HepG2 (cell line): ENCODE measurements around the gene ITPRIPL1. TPM values are rescaled to one million over a fixed set of nuclear protein-coding genes. Genes with fewer than 3 reads are reported as not detected.

Experiments
- AHR ChIP-seq: IDR thresholded peaks from 2 replicates; pipeline ENCODE4 v1.6.1; 2018; ENCODE audit warnings: missing genetic modification reagents, missing compliant biosample characterization
- FOXK1 ChIP-seq: sonication (generic); formaldehyde crosslinking; IDR thresholded peaks from 2 replicates; pipeline ENCODE4 v1.4.0; 2020; ENCODE audit warnings: low read depth, missing genetic modification reagents, borderline replicate concordance
- GABPA ChIP-seq, 2 experiments: IDR thresholded peaks; 2 replicates each; pipeline ENCODE4 v1.6.1; 2011 to 2016; ENCODE audit warnings: low read depth in 2 of 2, low read length in 1 of 2, missing biosample characterization in 1 of 2, missing genetic modification characterization in 1 of 2
- KDM5A ChIP-seq: fragments of 200-600 bp; sonication (generic); IDR thresholded peaks from 2 replicates; pipeline ENCODE4 v1.7.0; 2018; ENCODE audit warnings: antibody characterized with exemption, mild to moderate bottlenecking, low read length, borderline replicate concordance
- MAFF ChIP-seq: IDR thresholded peaks from 2 replicates; pipeline ENCODE4 v1.6.1; 2011; ENCODE audit warnings: low read depth, low read length, improper control_type of control experiment
- MEF2D ChIP-seq: sonication (generic); formaldehyde crosslinking; IDR thresholded peaks from 2 replicates; pipeline ENCODE4 v1.5.1; 2020; ENCODE audit warnings: mild to moderate bottlenecking, missing genetic modification reagents
- NKX3-1 ChIP-seq: sonication (generic); formaldehyde crosslinking; IDR thresholded peaks from 2 replicates; pipeline ENCODE4 v1.5.0; 2020; ENCODE audit warnings: missing genetic modification reagents
- NR2F2 ChIP-seq: IDR thresholded peaks from 2 replicates; pipeline ENCODE4 v1.6.1; 2012; ENCODE audit warnings: low read depth, inconsistent platforms, borderline replicate concordance
- POLR2A ChIP-seq, 2 experiments: IDR thresholded peaks; 2 replicates each; pipeline ENCODE4 v1.6.1; 2011; ENCODE audit warnings: low read depth in 2 of 2, low read length in 2 of 2, mild to moderate bottlenecking in 1 of 2, moderate library complexity in 1 of 2; ENCODE audit not compliant: insufficient read depth in 1 of 2
- RARA ChIP-seq: IDR thresholded peaks from 2 replicates; pipeline ENCODE4 v1.6.1; 2016; ENCODE audit warnings: missing genetic modification reagents, missing compliant biosample characterization
- RFX3 ChIP-seq: IDR thresholded peaks from 2 replicates; pipeline ENCODE4 v1.6.1; 2016; ENCODE audit warnings: missing biosample characterization, missing genetic modification reagents
- SMAD3 ChIP-seq: sonication (generic); formaldehyde crosslinking; IDR thresholded peaks from 2 replicates; pipeline ENCODE4 v1.4.0; 2020; ENCODE audit warnings: missing genetic modification reagents
- TBX3 ChIP-seq: fragments of 450-650 bp; IDR thresholded peaks from 2 replicates; pipeline ENCODE4 v1.6.1; 2017; ENCODE audit warnings: antibody characterized with exemption, mild to moderate bottlenecking, inconsistent platforms, borderline replicate concordance
- ZNF24 ChIP-seq: fragments of 450-650 bp; IDR thresholded peaks from 2 replicates; pipeline ENCODE4 v1.6.1; 2017; ENCODE audit warnings: antibody characterized with exemption, mild to moderate bottlenecking
- ZNF441 ChIP-seq: sonication (generic); formaldehyde crosslinking; IDR thresholded peaks from 2 replicates; pipeline ENCODE4 v1.7.0; 2021; ENCODE audit warnings: missing genetic modification reagents, borderline replicate concordance
- ZNF501 ChIP-seq: sonication (generic); formaldehyde crosslinking; IDR thresholded peaks from 2 replicates; pipeline ENCODE4 v1.5.1; 2020; ENCODE audit warnings: mild to moderate bottlenecking, moderate library complexity, missing genetic modification reagents
- ZNF761 ChIP-seq: sonication (generic); formaldehyde crosslinking; conservative IDR thresholded peaks from 2 replicates; pipeline ENCODE4 v1.4.0; 2020; ENCODE audit warnings: mild to moderate bottlenecking, missing genetic modification reagents
- ZNF841 ChIP-seq: sonication (generic); formaldehyde crosslinking; IDR thresholded peaks from 2 replicates; pipeline ENCODE4 v1.8.1; 2023; ENCODE audit warnings: missing genetic modification reagents, borderline replicate concordance
- ZNF878 ChIP-seq: sonication (generic); formaldehyde crosslinking; IDR thresholded peaks from 2 replicates; pipeline ENCODE4 v1.8.1; 2023; ENCODE audit warnings: mild to moderate bottlenecking, missing genetic modification reagents, moderate library complexity
- polyA plus RNA-seq, 8 experiments: library from polyadenylated mRNA; depleted of rRNA in 3 of 8; stranded (reverse) in 7 of 8; unstranded in 1 of 8; fragments of >200 nt; fragmentation: Illumina TruSeq in 4 of 8; extraction: Trizol in 4 of 8; gene quantifications; 2 replicates each; pipeline versions ENCODE4 v1.2.1 to v1.2.3, GENCODE V29; 2011 to 2016; ENCODE audit warnings: low read depth in 4 of 8, missing spikeins in 1 of 8, mixed read lengths in 1 of 8; ENCODE audit not compliant: insufficient read depth in 1 of 8
- total RNA-seq, 5 experiments: library from RNA; depleted of rRNA; stranded (reverse); fragments of >200 nt; fragmentation: Illumina TruSeq; extraction: Trizol; gene quantifications; 2 replicates each; pipeline ENCODE4 v1.2.3, GENCODE V29; 2016; ENCODE audit warnings: low read depth in 1 of 5
- TF ChIP-seq, protein P1 (sequence below): sonication (generic); formaldehyde crosslinking; IDR thresholded peaks from 2 replicates; pipeline ENCODE4 v1.8.1; 2023; ENCODE audit warnings: missing genetic modification reagents, inconsistent platforms, borderline replicate concordance
- TF ChIP-seq, protein P2 (sequence below): sonication (generic); IDR thresholded peaks from 2 replicates; pipeline ENCODE4 v1.6.1; 2016; ENCODE audit warnings: low read depth, borderline replicate concordance
- TF ChIP-seq, protein P3 (sequence below): fragments of 450-650 bp; IDR thresholded peaks from 2 replicates; pipeline ENCODE4 v1.6.1; 2017
- TF ChIP-seq, protein P4 (sequence below): sonication (generic); formaldehyde crosslinking; IDR thresholded peaks from 2 replicates; pipeline ENCODE4 v1.5.1; 2020; ENCODE audit warnings: missing genetic modification reagents, mild to moderate bottlenecking, borderline replicate concordance
- TF ChIP-seq, protein P5 (sequence below): IDR thresholded peaks from 2 replicates; pipeline ENCODE4 v1.6.1; 2016; ENCODE audit warnings: mild to moderate bottlenecking

Gene ITPRIPL1
- total and polyA plus RNA-seq, 2 of the 13 experiments (the other 11 are each of a cell fraction or from before 2014, with no cell fraction given), result 4.3 to 11.7 TPM

DNA sequence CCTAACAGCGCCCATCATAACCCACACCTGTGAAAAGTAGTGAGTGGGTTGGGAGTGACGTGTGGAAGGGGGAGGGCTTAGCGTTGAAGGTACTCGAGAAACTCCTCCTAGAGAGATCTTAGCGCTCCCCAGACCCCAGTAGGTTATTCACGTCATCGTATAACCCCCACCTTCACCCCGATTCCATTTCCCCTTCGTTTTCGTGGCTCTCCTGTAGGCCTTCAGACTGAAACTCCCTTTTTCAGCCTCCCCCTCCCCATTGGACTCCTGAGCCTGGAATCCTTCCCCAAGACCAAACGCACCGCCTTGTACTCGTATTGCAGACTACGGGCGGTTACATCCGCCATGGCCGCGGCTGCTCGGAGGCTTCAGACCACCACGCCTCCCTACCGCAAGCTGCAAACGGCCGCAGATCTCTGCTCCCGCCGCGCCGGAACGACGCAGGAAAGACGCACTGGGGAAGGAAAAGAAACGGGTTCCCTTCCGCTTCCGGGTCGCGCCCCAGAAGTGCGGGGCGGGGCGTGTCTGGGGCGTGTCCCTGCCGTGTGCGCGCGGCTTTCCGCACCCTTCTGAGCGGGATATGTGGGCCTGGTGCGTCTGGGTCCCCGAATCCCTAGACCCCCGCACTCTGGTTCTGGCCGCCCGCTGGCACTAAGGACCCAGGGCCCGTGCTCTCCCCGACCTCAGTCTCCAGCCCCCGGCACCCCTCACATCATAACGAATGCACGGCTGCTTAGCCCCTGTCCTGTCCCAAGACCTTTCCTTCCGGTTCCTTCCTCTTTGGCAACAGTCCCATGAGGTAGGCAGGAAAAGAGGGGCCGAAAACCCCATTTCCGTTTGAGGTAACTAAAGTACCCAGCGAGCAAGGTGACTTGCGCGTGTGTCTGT is 19.8 kb upstream of the ITPRIPL1 start, which contains the start of gene SNRNP200 (continued):
- no peak for TF ChIP-seq ZNF841 (CRISPR knock-in tag)
- peak; percentile 46; the same call in 1 of the 2 replicates for TF ChIP-seq NR2F2
- peak; percentile 98 for TF ChIP-seq ZNF761
- peak; percentile 22; the same call in 1 of the 2 replicates for TF ChIP-seq TBX3
- TF ChIP-seq, protein P1, sequence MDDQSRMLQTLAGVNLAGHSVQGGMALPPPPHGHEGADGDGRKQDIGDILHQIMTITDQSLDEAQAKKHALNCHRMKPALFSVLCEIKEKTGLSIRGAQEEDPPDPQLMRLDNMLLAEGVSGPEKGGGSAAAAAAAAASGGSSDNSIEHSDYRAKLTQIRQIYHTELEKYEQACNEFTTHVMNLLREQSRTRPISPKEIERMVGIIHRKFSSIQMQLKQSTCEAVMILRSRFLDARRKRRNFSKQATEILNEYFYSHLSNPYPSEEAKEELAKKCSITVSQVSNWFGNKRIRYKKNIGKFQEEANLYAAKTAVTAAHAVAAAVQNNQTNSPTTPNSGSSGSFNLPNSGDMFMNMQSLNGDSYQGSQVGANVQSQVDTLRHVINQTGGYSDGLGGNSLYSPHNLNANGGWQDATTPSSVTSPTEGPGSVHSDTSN (CRISPR knock-in tag), result no peak
- peak; percentile 90 for TF ChIP-seq MEF2D (CRISPR knock-in tag)
- TF ChIP-seq, protein P2, sequence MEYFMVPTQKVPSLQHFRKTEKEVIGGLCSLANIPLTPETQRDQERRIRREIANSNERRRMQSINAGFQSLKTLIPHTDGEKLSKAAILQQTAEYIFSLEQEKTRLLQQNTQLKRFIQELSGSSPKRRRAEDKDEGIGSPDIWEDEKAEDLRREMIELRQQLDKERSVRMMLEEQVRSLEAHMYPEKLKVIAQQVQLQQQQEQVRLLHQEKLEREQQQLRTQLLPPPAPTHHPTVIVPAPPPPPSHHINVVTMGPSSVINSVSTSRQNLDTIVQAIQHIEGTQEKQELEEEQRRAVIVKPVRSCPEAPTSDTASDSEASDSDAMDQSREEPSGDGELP, result peak; percentile 62; the same call in 1 of the 2 replicates
- TF ChIP-seq MAFF, result no peak
- no peak for TF ChIP-seq RFX3
- peak; percentile 88 to 95 for TF ChIP-seq POLR2A (IDR thresholded peaks at IDR 0.05; ENCODE audit: insufficient read depth in 1 of 2, low read depth in 2 of 2, low read length in 2 of 2)
- TF ChIP-seq ZNF441 (CRISPR knock-in tag), result peak; percentile 17; the same call in 1 of the 2 replicates
- TF ChIP-seq NKX3-1 (CRISPR knock-in tag), result peak; percentile 97
- TF ChIP-seq AHR, result peak; percentile 65; the same call in 1 of the 2 replicates
- peak; percentile 97; the same call in 1 of the 2 replicates for TF ChIP-seq FOXK1 (CRISPR knock-in tag)
- no peak for TF ChIP-seq ZNF24
- peak; percentile 76 for TF ChIP-seq SMAD3
- TF ChIP-seq, protein P3, sequence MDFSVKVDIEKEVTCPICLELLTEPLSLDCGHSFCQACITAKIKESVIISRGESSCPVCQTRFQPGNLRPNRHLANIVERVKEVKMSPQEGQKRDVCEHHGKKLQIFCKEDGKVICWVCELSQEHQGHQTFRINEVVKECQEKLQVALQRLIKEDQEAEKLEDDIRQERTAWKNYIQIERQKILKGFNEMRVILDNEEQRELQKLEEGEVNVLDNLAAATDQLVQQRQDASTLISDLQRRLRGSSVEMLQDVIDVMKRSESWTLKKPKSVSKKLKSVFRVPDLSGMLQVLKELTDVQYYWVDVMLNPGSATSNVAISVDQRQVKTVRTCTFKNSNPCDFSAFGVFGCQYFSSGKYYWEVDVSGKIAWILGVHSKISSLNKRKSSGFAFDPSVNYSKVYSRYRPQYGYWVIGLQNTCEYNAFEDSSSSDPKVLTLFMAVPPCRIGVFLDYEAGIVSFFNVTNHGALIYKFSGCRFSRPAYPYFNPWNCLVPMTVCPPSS, result no peak
- TF ChIP-seq, protein P4, sequence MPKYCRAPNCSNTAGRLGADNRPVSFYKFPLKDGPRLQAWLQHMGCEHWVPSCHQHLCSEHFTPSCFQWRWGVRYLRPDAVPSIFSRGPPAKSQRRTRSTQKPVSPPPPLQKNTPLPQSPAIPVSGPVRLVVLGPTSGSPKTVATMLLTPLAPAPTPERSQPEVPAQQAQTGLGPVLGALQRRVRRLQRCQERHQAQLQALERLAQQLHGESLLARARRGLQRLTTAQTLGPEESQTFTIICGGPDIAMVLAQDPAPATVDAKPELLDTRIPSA (CRISPR knock-in tag), result no peak
- peak; percentile 96 for TF ChIP-seq ZNF501 (CRISPR knock-in tag)
- TF ChIP-seq, protein P5, sequence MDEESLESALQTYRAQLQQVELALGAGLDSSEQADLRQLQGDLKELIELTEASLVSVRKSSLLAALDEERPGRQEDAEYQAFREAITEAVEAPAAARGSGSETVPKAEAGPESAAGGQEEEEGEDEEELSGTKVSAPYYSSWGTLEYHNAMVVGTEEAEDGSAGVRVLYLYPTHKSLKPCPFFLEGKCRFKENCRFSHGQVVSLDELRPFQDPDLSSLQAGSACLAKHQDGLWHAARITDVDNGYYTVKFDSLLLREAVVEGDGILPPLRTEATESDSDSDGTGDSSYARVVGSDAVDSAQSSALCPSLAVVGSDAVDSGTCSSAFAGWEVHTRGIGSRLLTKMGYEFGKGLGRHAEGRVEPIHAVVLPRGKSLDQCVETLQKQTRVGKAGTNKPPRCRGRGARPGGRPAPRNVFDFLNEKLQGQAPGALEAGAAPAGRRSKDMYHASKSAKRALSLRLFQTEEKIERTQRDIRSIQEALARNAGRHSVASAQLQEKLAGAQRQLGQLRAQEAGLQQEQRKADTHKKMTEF, result peak; percentile 80
- peak; percentile 54; the same call in 1 of the 2 replicates for TF ChIP-seq RARA (CRISPR knock-in tag)
- peak; percentile 24; the same call in 1 of the 2 replicates for TF ChIP-seq ZNF878
- peak; percentile 97 for TF ChIP-seq KDM5A
- TF ChIP-seq GABPA (IDR thresholded peaks at IDR 0.05; ENCODE audit: low read depth, low read length), result peak; percentile 90
- peak; percentile 100 for TF ChIP-seq GABPA (CRISPR knock-in tag; IDR thresholded peaks at IDR 0.05; ENCODE audit: low read depth)
